Effector CD8-positive, alpha-beta T cell (primary cell): ENCODE measurements around the gene SLC17A8.

ENCODE experiments used
- DNase-seq: peaks from one replicate; lab custom pipeline; 2025; lab: John Stamatoyannopoulos, UW

Gene SLC17A8

GRCh38 chr12:100371146-100371545, 14.3 kb downstream of the SLC17A8 start:
- no peak for DNase-seq

GRCh38 chr12:100372853-100373640, 16.2 kb downstream of the SLC17A8 start:
- DNase-seq: no peak

GRCh38 chr12:100375038-100375735, 18.3 kb downstream of the SLC17A8 start:
- no peak for DNase-seq

GRCh38 chr12:100376161-100376560, 19.3 kb downstream of the SLC17A8 start:
- DNase-seq: no peak

- no peak for DNase-seq
These were observed 24.5 kb downstream of the SLC17A8 start for GRCh38 chr12:100381379-100381778.

GRCh38 chr12:100382338-100382737, 25.5 kb downstream of the SLC17A8 start:
- DNase-seq: no peak

- no peak for DNase-seq
These were observed 27.0 kb downstream of the SLC17A8 start for GRCh38 chr12:100383586-100384558.

GRCh38 chr12:100384559-100384935, 27.7 kb downstream of the SLC17A8 start:
- DNase-seq: no peak

- DNase-seq: no peak
These were observed 31.5 kb downstream of the SLC17A8 start for GRCh38 chr12:100388382-100388781.

- no peak for DNase-seq
These were observed 35.0 kb downstream of the SLC17A8 start for GRCh38 chr12:100391856-100392255.

GRCh38 chr12:100393200-100393599, 36.3 kb downstream of the SLC17A8 start:
- DNase-seq: no peak

GRCh38 chr12:100395811-100396210, 38.9 kb downstream of the SLC17A8 start:
- no peak for DNase-seq

- DNase-seq: no peak
These were observed 41.4 kb downstream of the SLC17A8 start for GRCh38 chr12:100398307-100398706.

GRCh38 chr12:100399095-100399494, 42.2 kb downstream of the SLC17A8 start:
- no peak for DNase-seq

GRCh38 chr12:100401660-100402059, 44.8 kb downstream of the SLC17A8 start:
- DNase-seq: no peak

- no peak for DNase-seq
These were observed 45.9 kb downstream of the SLC17A8 start for GRCh38 chr12:100402763-100403162.

GRCh38 chr12:100403446-100403845, 46.6 kb downstream of the SLC17A8 start:
- DNase-seq: no peak

GRCh38 chr12:100404769-100405407, 48.0 kb downstream of the SLC17A8 start:
- DNase-seq: no peak

- no peak for DNase-seq
These were observed 56.1 kb downstream of the SLC17A8 start for GRCh38 chr12:100413001-100413400.

GRCh38 chr12:100414739-100415138, 57.9 kb downstream of the SLC17A8 start:
- DNase-seq: no peak

- DNase-seq: no peak
These were observed 65.8 kb downstream of the SLC17A8 start for GRCh38 chr12:100422646-100423045.

- no peak for DNase-seq
These were observed 69.3 kb downstream of the SLC17A8 start for GRCh38 chr12:100426145-100426544.
